Panc1 (cell line): ENCODE measurements around the gene ISCA2.

Experiments
- CTCF ChIP-seq: fragments of 450-650 bp; IDR thresholded peaks from 2 replicates; pipeline ENCODE4 v1.5.1; 2017; ENCODE audit warnings: mild to moderate bottlenecking
- POLR2AphosphoS5 ChIP-seq: IDR thresholded peaks from 2 replicates; pipeline ENCODE4 v1.6.1; 2012; ENCODE audit warnings: mild to moderate bottlenecking, low read depth, low read length, moderate library complexity
- REST ChIP-seq, 2 experiments: IDR thresholded peaks; 2 replicates each; pipeline ENCODE4 v1.6.1; 2011 to 2012; ENCODE audit warnings: low read depth in 2 of 2, control low read depth in 1 of 2, low read length in 1 of 2, mild to moderate bottlenecking in 1 of 2, moderate library complexity in 1 of 2; ENCODE audit not compliant: insufficient read depth in 1 of 2
- SIN3A ChIP-seq: IDR thresholded peaks from 2 replicates; pipeline ENCODE4 v1.6.1; 2012; ENCODE audit warnings: low read depth, mild to moderate bottlenecking, low read length, moderate library complexity, borderline replicate concordance; ENCODE audit not compliant: insufficient read depth

GRCh38 chr14:74539503-74539902, 45.9 kb downstream of the ISCA2 start:
- TF ChIP-seq CTCF (no peak), REST (IDR thresholded peaks at IDR 0.05; ENCODE audit: insufficient read depth in 1 of 2, low read depth in 2 of 2, low read length in 1 of 2) (no peak), POLR2AphosphoS5 (no peak), SIN3A (no peak)
